Suprapubic skin (tissue), 4 donors: ENCODE data around the gene DHCR7. TPM values are rescaled to one million over a fixed set of nuclear protein-coding genes. Genes with fewer than 3 reads are reported as not detected.
A peak's percentile ranks its signal among the peaks of the same experiment; 100 is the strongest.

Source experiments
- DNase-seq, 2 donors: peaks; one replicate each; pipeline ENCODE4 v3.0.0-alpha.2; 2019; ENCODE audit warnings: low spot score in 2 of 2
- H3K27ac ChIP-seq: fragments of 200-600 bp; sonication (generic); one replicate; pipeline ENCODE4 v1.5.1; 2019
- H3K27me3 ChIP-seq: fragments of 200-600 bp; sonication (generic); one replicate; pipeline ENCODE4 v1.5.1; 2019
- H3K36me3 ChIP-seq: fragments of 200-600 bp; sonication (generic); one replicate; pipeline ENCODE4 v1.5.1; 2019
- H3K4me1 ChIP-seq: fragments of 200-600 bp; sonication (generic); one replicate; pipeline ENCODE4 v1.5.1; 2019
- H3K4me3 ChIP-seq: fragments of 200-600 bp; sonication (generic); one replicate; pipeline ENCODE4 v1.5.1; 2019; ENCODE audit warnings: mild to moderate bottlenecking
- H3K9me3 ChIP-seq: fragments of 200-600 bp; sonication (generic); one replicate; pipeline ENCODE4 v1.5.1; 2019
- CTCF ChIP-seq, 2 donors: fragments of 200-600 bp in 1 of 2; fragments of 450-650 bp in 1 of 2; sonication (generic) in 1 of 2; IDR thresholded peaks; one replicate each; pipeline ENCODE4 v1.5.1; 2016 to 2019; ENCODE audit warnings: antibody characterized with exemption in 2 of 2, mild to moderate bottlenecking in 1 of 2, moderate library complexity in 1 of 2
- EP300 ChIP-seq: sonication (generic); formaldehyde crosslinking; IDR thresholded peaks from one replicate; pipeline ENCODE4 v1.6.1; 2017; ENCODE audit warnings: antibody characterized with exemption
- POLR2A ChIP-seq, 2 donors: fragments of 450-650 bp; IDR thresholded peaks; one replicate each; pipeline ENCODE4 v1.6.1; 2017; ENCODE audit warnings: antibody characterized with exemption in 2 of 2, mild to moderate bottlenecking in 2 of 2, moderate library complexity in 2 of 2
- POLR2AphosphoS5 ChIP-seq, 3 donors: sonication (generic); formaldehyde crosslinking; IDR thresholded peaks; one replicate each; pipeline ENCODE4 v1.6.1; 2017; ENCODE audit warnings: antibody characterized with exemption in 3 of 3
- WGBS: methylation state at CpG from one replicate; pipeline ENCODE4 v1.1.5; 2018; 5-methylcytosine and 5-hydroxymethylcytosine counted together
- total RNA-seq, 4 donors: library from RNA; depleted of rRNA; stranded (reverse); fragments of >200 nt; gene quantifications; one replicate each; pipeline ENCODE4 v1.1.0, GENCODE V29; 2016

DHCR7 gene
- total RNA-seq, 4 donors from 2014 or later = 41.8 to 140 (median 76.7) TPM

- Histone ChIP-seq H3K4me1 (peaks cover 5% of the 10 kb centered on the region), H3K9me3 (no peaks in the 10 kb centered on the region), H3K36me3 (peaks cover 93% of the 10 kb centered on the region), H3K4me3 (no peak overlapping the region), H3K27ac (no peak overlapping the region), H3K27me3 (no peaks in the 10 kb centered on the region)
- DNase-seq = peak in 1 of 2 donors; percentile 38
- no peak for TF ChIP-seq EP300
- no peak for TF ChIP-seq POLR2A (IDR thresholded peaks at IDR 0.05)
- no peak for TF ChIP-seq CTCF (IDR thresholded peaks at IDR 0.05)
- no peak for TF ChIP-seq POLR2AphosphoS5 (IDR thresholded peaks at IDR 0.05)
- 94% methylated on average over 13 of the region's 13 CpGs for WGBS
These were observed 34.7 kb upstream of the DHCR7 start for GRCh38 chr11:71482746-71483364.

- Histone ChIP-seq H3K27me3 (no peaks in the 10 kb centered on the region), H3K27ac (no peak overlapping the region), H3K9me3 (no peaks in the 10 kb centered on the region), H3K4me3 (no peak overlapping the region), H3K36me3 (peaks cover 97% of the 10 kb centered on the region), H3K4me1 (peaks cover 5% of the 10 kb centered on the region)
- DNase-seq = no peak
- whole genome bisulfite sequencing = 93% methylated on average over 10 of the region's 18 CpGs
- no peak for TF ChIP-seq POLR2AphosphoS5 (IDR thresholded peaks at IDR 0.05)
- TF ChIP-seq POLR2A (IDR thresholded peaks at IDR 0.05) = no peak
- TF ChIP-seq CTCF (IDR thresholded peaks at IDR 0.05) = no peak
- TF ChIP-seq EP300 = no peak
These were observed 34.0 kb upstream of the DHCR7 start for GRCh38 chr11:71482216-71482615.

- H3K4me1 ChIP-seq = peaks cover 5% of the 10 kb centered on the region
- no peaks in the 10 kb centered on the region for H3K27me3 ChIP-seq
- H3K4me3 ChIP-seq = no peak overlapping the region
- TF ChIP-seq POLR2AphosphoS5 (IDR thresholded peaks at IDR 0.05) (no peak), CTCF (IDR thresholded peaks at IDR 0.05) (no peak), POLR2A (IDR thresholded peaks at IDR 0.05) (no peak), EP300 (no peak)
- 77% methylated on average over 17 of the region's 24 CpGs for WGBS
- no peaks in the 10 kb centered on the region for H3K9me3 ChIP-seq
- DNase-seq = no peak
- no peak overlapping the region for H3K27ac ChIP-seq
- peaks cover 97% of the 10 kb centered on the region for H3K36me3 ChIP-seq
These were observed 33.1 kb upstream of the DHCR7 start for GRCh38 chr11:71481101-71481960.

DNA sequence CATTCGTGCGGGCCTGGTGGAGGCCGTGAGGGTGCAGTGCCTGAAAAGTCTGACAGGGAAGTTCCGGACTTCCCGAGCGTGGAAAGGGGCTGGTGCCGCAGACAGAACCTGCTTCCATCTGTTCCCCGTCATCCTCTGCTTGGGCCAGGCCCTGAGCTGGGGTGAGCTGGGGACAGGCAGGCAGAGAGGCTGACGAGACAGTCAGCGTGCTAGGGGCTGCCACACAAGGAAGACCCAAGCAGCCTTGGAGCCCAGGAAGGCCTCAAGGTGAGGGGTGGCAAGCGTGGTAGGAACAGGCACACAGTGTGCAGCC lies 30.3 kb upstream of the DHCR7 start:
- Histone ChIP-seq H3K36me3 (peaks cover 99% of the 10 kb centered on the region), H3K4me1 (peaks cover 5% of the 10 kb centered on the region), H3K9me3 (no peaks in the 10 kb centered on the region), H3K4me3 (no peak overlapping the region), H3K27ac (no peak overlapping the region), H3K27me3 (no peaks in the 10 kb centered on the region)
- TF ChIP-seq POLR2AphosphoS5 (IDR thresholded peaks at IDR 0.05) (no peak), POLR2A (IDR thresholded peaks at IDR 0.05) (no peak), EP300 (no peak), CTCF (IDR thresholded peaks at IDR 0.05) (no peak)
- 91% methylated on average over 10 of the region's 11 CpGs for WGBS
- no peak for DNase-seq
